HAP-1 (cell line): Measurements from ENCODE around the gene DVL1.

Experiments
- DNase-seq, 2 experiments: peaks; one replicate each; pipeline ENCODE4 v3.0.0-alpha.2; 2016 to 2020; ENCODE audit warnings: low spot score in 2 of 2
- H3K27me3 ChIP-seq: fragments of 250-450 bp; sonication (Bioruptor Pico); 2 replicates; pipeline ENCODE4 v1.5.1; 2020; ENCODE audit warnings: low read depth, mild to moderate bottlenecking, moderate library complexity
- H3K36me3 ChIP-seq: fragments of 250-450 bp; sonication (Bioruptor Pico); replicated peaks from 2 replicates; pipeline ENCODE4 v1.5.1; 2020; ENCODE audit warnings: mild to moderate bottlenecking
- H3K4me1 ChIP-seq: fragments of 250-450 bp; sonication (Bioruptor Pico); 2 replicates; pipeline ENCODE4 v1.5.1; 2020; ENCODE audit warnings: mild to moderate bottlenecking
- H3K4me3 ChIP-seq: fragments of 250-450 bp; sonication (Bioruptor Pico); 2 replicates; pipeline ENCODE4 v1.5.1; 2020; ENCODE audit warnings: mild to moderate bottlenecking, moderate library complexity
- H3K9me3 ChIP-seq: fragments of 250-450 bp; sonication (Bioruptor Pico); 2 replicates; pipeline ENCODE4 v1.5.1; 2020; ENCODE audit warnings: mild to moderate bottlenecking, moderate library complexity
- in situ Hi-C: fragments of 300-500 bp; cut with MboI; formaldehyde crosslinking; loops from 3 replicates; pipeline ENCODE4 v1.14.3; 2020; ENCODE audit warnings: low sequenced_read_pairs, inconsistent platforms, mixed read lengths

Gene DVL1

DNA sequence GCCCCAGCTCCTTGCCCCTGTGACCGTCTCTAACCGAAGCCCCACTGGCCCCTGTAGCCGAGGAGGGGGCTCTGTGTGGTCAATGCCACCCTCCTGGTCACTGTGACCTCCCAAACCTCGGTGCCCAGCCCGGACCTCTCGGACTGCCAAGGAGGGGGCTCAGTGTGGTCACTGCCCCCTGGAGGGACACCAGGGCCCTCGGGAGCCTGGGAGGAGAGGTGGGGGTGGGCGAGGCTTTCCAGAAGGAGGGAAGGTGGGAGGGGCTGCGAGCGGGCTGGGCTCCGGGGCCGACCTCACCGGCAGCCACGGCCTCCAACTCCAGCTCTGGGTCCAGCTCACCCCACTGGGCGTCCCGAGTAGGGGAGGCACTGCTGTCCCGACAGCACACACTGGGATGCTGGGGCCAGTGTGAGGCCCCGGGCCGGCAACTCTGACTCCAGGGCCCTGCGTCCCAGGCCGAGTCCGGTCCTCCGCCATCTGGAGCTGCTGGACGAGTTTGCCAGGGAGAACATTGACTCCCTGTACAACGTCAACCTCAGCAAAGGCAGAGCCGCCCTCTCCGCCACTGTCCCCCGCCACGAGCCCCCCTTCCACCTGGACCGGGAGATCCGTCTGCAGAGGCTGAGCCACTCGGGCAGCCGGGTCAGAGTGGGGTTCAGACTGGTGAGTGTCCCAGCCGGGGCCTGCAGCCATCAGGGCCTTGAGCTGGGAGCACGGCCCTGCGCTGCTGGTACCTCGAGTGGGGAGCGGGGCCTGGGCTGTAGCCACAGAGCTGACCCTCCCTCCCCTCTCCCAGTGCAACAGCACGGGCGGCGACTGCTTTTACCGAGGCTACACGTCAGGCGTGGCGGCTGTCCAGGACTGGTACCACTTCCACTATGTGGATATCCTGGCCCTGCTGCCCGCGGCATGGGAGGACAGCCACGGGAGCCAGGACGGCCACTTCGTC lies 62.6 kb downstream of the DVL1 start:
- in situ Hi-C loops: no loop called here
- Histone ChIP-seq H3K4me1 (no peaks in the 10 kb centered on the region), H3K9me3 (no peaks in the 10 kb centered on the region), H3K36me3 (no peaks in the 10 kb centered on the region), H3K27me3 (no peaks in the 10 kb centered on the region), H3K4me3 (no peak overlapping the region)
- no peak for DNase-seq

DNA sequence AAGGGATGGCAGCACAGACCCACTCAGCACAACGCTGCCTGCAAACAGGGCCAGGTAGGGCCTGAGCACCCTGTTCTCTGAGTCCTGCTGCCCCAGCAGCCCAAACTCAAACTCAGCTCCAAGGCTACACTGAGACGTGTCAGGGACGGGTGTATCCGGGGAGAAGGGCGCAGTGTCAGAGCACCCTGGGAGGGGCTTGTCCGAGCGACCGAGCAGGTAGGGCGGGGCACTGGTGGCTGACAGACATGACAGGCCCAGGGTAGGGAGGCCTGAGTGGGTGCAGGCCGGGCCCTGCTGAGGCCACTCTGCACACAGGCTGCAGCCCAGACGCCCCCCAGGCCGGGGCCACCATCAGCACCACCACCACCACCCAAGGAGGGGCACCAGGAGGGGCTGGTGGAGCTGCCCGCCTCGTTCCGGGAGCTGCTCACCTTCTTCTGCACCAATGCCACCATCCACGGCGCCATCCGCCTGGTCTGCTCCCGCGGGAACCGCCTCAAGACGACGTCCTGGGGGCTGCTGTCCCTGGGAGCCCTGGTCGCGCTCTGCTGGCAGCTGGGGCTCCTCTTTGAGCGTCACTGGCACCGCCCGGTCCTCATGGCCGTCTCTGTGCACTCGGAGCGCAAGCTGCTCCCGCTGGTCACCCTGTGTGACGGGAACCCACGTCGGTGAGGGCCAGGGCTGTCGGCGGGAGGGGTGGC lies 63.5 kb downstream of the DVL1 start:
- DNase-seq: peak in 1 of 2 experiments; percentile 11
- Histone ChIP-seq H3K27me3 (no peaks in the 10 kb centered on the region), H3K9me3 (no peaks in the 10 kb centered on the region), H3K4me3 (no peak overlapping the region), H3K4me1 (no peaks in the 10 kb centered on the region), H3K36me3 (no peaks in the 10 kb centered on the region)
- in situ Hi-C loops: no loop called here
